Thyroid gland (tissue), 4 donors: ENCODE measurements around the gene UBXN11.

ENCODE experiments used
- POLR2A ChIP-seq, 2 donors: fragments of 450-650 bp; IDR thresholded peaks; one replicate each; pipeline ENCODE4 v1.6.1; 2017; ENCODE audit warnings: antibody characterized with exemption in 2 of 2, mild to moderate bottlenecking in 2 of 2, moderate library complexity in 1 of 2
- TF ChIP-seq, protein P1 (sequence below), 6 experiments: fragments of 200-600 bp in 3 of 6; fragments of 450-650 bp in 3 of 6; sonication (generic) in 3 of 6; IDR thresholded peaks; one replicate each; pipeline ENCODE4 v1.5.1; 2016 to 2019; ENCODE audit warnings: antibody characterized with exemption in 6 of 6, mild to moderate bottlenecking in 2 of 6, inconsistent platforms in 1 of 6, moderate library complexity in 1 of 6

DNA sequence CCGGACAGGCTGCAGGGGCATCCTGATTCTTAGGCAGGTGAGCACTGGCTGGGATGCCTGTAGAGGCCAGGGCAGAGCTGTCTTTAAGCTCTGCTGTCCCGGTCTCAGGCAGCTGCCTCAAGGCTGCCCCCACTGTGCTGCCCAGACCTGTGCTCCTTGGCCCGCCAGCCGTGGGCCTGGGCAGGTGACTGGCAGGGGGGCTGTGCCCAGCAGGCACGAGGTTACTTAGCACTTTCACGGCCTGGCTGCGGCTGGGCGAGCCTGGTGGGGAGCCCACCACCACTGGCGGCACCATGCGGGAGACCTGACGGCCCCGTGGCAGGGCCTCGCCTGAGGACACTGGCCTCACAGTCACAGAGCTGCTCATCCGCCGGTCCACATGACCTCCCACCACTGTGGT lies 39.3 kb upstream of the UBXN11 start:
- TF ChIP-seq, protein P1, sequence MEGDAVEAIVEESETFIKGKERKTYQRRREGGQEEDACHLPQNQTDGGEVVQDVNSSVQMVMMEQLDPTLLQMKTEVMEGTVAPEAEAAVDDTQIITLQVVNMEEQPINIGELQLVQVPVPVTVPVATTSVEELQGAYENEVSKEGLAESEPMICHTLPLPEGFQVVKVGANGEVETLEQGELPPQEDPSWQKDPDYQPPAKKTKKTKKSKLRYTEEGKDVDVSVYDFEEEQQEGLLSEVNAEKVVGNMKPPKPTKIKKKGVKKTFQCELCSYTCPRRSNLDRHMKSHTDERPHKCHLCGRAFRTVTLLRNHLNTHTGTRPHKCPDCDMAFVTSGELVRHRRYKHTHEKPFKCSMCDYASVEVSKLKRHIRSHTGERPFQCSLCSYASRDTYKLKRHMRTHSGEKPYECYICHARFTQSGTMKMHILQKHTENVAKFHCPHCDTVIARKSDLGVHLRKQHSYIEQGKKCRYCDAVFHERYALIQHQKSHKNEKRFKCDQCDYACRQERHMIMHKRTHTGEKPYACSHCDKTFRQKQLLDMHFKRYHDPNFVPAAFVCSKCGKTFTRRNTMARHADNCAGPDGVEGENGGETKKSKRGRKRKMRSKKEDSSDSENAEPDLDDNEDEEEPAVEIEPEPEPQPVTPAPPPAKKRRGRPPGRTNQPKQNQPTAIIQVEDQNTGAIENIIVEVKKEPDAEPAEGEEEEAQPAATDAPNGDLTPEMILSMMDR (IDR thresholded peaks at IDR 0.05), result no peak
- no peak for TF ChIP-seq POLR2A (IDR thresholded peaks at IDR 0.05)
